Activated CD8-positive, alpha-beta T cell treated with anti-CD3 and anti-CD28 coated beads for 36 hours (primary cell): ENCODE measurements around the gene TOM1L2. TPM values are rescaled to one million over a fixed set of nuclear protein-coding genes. Genes with fewer than 3 reads are reported as not detected.

Source experiments
- ATAC-seq: fragments of 200-7000 bp; cut with Tn5 transposase; one replicate; pipeline ENCODE4 v1.10.0; 2021; ENCODE audit warnings: mild to moderate bottlenecking, moderate library complexity
- CTCF ChIA-PET: fragments of 350-600 bp; sonication (Branson Sonifier 250); formaldehyde crosslinking; loops from one replicate; lab custom pipeline; 2021; ENCODE audit warnings: antibody characterized with exemption; lab: Charles Lee
- POLR2A ChIA-PET: fragments of 350-600 bp; sonication (Branson Sonifier 250); formaldehyde crosslinking; loops from one replicate; lab custom pipeline; 2021; ENCODE audit warnings: antibody characterized with exemption; lab: Charles Lee
- DNase-seq: peaks from one replicate; pipeline ENCODE4 v3.0.0-alpha.2; 2020
- H3K27ac Mint-ChIP-seq: one replicate; pipeline ENCODE4 v1.8.0; 2021; ENCODE audit warnings: mild to moderate bottlenecking, mixed read lengths
- H3K27me3 Mint-ChIP-seq: one replicate; pipeline ENCODE4 v1.8.0; 2021; ENCODE audit warnings: mixed read lengths
- H3K36me3 Mint-ChIP-seq: one replicate; pipeline ENCODE4 v1.8.0; 2021; ENCODE audit warnings: low read depth, mixed read lengths
- H3K4me1 Mint-ChIP-seq: one replicate; pipeline ENCODE4 v1.8.0; 2021; ENCODE audit warnings: low read depth, mixed read lengths
- H3K4me3 Mint-ChIP-seq: one replicate; pipeline ENCODE4 v1.8.0; 2021; ENCODE audit warnings: mild to moderate bottlenecking, moderate library complexity, mixed read lengths
- H3K9me3 Mint-ChIP-seq: one replicate; pipeline ENCODE4 v1.8.0; 2021; ENCODE audit warnings: mixed read lengths
- CTCF ChIP-seq: fragments of 200-600 bp; IDR thresholded peaks from one replicate; pipeline ENCODE4 v1.8.0; 2022; ENCODE audit warnings: antibody characterized with exemption, mild to moderate bottlenecking
- intact Hi-C: fragments of 100-400 bp; cut with micrococcal nuclease; formaldehyde crosslinking; loops from one replicate; pipeline ENCODE4 v1.10.0; 2022
- total RNA-seq, 2 experiments: library from RNA; stranded (reverse); gene quantifications; one replicate each; pipeline ENCODE4 v1.2.3, GENCODE V29; 2021

The TOM1L2 gene
- total RNA-seq, 2 experiments from 2014 or later = 10.3 to 10.8 TPM

GRCh38 chr17:17830740-17831207 lies 141.4 kb downstream of the TOM1L2 start:
- H3K27ac Mint-ChIP-seq = no peak overlapping the region
- ATAC-seq = no peak
- H3K27me3 Mint-ChIP-seq = no peaks in the 10 kb centered on the region
- H3K4me1 Mint-ChIP-seq = peaks cover 81% of the 10 kb centered on the region
- no peaks in the 10 kb centered on the region for H3K9me3 Mint-ChIP-seq
- H3K36me3 Mint-ChIP-seq = peaks cover 68% of the 10 kb centered on the region
- intact Hi-C loops = no loop called here
- POLR2A ChIA-PET = interaction anchor here (1.1 to 22.2 kb wide), 3 partner anchors 8 to 87 kb away, joined by 3 to 617 read pairs (median 272); no protein-coding TSS in a partner anchor
- DNase-seq = no peak
- H3K4me3 Mint-ChIP-seq = no peak overlapping the region
- CTCF ChIA-PET = interaction anchor here (1.4 to 1.5 kb wide), 2 partner anchors 11 to 19 kb away, joined by 5 read pairs; no protein-coding TSS in a partner anchor
- TF ChIP-seq CTCF = no peak

GRCh38 chr17:17830269-17830567 lies 142.0 kb downstream of the TOM1L2 start:
- ATAC-seq (no peak), DNase-seq (no peak)
- ChIA-PET POLR2A (interaction anchor here (1.1 to 22.2 kb wide), 3 partner anchors 7 to 88 kb away, joined by 3 to 617 read pairs (median 272); no protein-coding TSS in a partner anchor), CTCF (interaction anchor here (1.4 kb wide), 1 partner anchor 10 kb away, joined by 5 read pairs; no protein-coding TSS in a partner anchor)
- Mint-ChIP-seq H3K4me3 (no peak overlapping the region), H3K36me3 (peaks cover 63% of the 10 kb centered on the region), H3K27me3 (no peaks in the 10 kb centered on the region), H3K4me1 (peaks cover 81% of the 10 kb centered on the region), H3K27ac (no peak overlapping the region), H3K9me3 (no peaks in the 10 kb centered on the region)
- intact Hi-C loops = no loop called here
- TF ChIP-seq CTCF = no peak

GRCh38 chr17:17827826-17828621 lies 144.2 kb downstream of the TOM1L2 start:
- DNase-seq (no peak), ATAC-seq (no peak)
- Mint-ChIP-seq H3K4me3 (no peak overlapping the region), H3K4me1 (peaks cover 80% of the 10 kb centered on the region), H3K9me3 (no peaks in the 10 kb centered on the region), H3K36me3 (peaks cover 46% of the 10 kb centered on the region), H3K27me3 (no peaks in the 10 kb centered on the region), H3K27ac (peak overlapping the region; percentile 75)
- ChIA-PET CTCF (interaction anchor here (0.9 to 4.0 kb wide), 4 partner anchors 16 to 91 kb away, joined by 3 to 15 read pairs (median 4); no protein-coding TSS in a partner anchor), POLR2A (interaction anchor here (0.7 to 22.2 kb wide), 6 partner anchors 5 to 145 kb away, joined by 3 to 617 read pairs (median 140); partner anchors contain the start of gene SREBF1)
- intact Hi-C loops = no loop called here
- no peak for TF ChIP-seq CTCF

DNA sequence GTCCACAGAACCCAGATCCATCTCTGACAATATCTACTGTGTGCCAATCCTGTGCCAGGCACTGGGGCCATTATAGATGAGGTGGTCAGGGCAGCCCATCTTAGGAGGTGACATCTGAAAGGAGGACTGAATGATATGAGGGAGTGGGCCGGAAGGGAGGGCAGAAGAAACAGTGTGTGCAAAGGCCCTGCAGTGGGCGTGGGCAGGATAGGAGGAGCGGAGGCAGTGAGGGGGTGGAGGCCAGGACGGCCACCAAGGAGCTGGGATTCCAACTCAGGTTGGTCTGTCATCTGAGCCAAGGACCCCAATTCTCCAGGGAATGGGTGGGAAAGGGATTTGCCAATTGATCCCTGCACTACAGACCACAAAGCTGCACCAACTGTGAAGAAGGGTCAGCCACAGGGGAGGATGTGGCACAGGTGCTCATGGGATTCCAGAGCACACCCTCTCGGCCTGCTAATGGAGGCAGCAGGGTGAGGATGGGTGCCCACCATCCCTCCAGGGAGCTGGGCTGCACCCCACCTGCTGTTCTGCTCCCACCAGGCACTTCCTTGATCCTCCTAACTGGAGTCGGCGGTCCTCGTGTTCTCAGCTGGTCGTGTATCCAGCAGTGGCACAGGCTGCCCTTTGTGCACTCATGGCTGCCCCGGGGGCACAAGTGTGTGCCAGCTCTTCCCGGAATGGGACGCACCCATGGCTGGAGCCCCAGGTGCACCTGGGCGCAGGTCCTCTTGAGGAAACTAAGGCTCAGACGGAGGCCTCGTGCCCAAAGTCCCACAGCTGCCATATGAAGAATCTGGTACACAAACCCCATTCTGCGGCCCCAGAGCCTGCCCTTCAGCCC lies 145.0 kb downstream of the TOM1L2 start:
- POLR2A ChIA-PET = interaction anchor here (0.7 to 22.2 kb wide), 9 partner anchors 4 to 144 kb away, joined by 3 to 617 read pairs (median 3); partner anchors contain the start of gene SREBF1
- CTCF ChIA-PET = interaction anchor here (0.9 to 4.0 kb wide), 5 partner anchors 9 to 34 kb away, joined by 3 to 15 read pairs (median 3); partner anchors contain the start of gene SREBF1
- Mint-ChIP-seq H3K27ac (peak overlapping the region; percentile 95), H3K4me3 (peak overlapping the region; percentile 31), H3K27me3 (no peaks in the 10 kb centered on the region), H3K4me1 (peaks cover 85% of the 10 kb centered on the region), H3K36me3 (peaks cover 48% of the 10 kb centered on the region), H3K9me3 (no peaks in the 10 kb centered on the region)
- no peak for ATAC-seq
- intact Hi-C loops = no loop called here
- no peak for TF ChIP-seq CTCF
- DNase-seq = no peak
